Measurements from ENCODE around the gene PBRM1.

Gene PBRM1

GRCh38 chr3:52670621-52671521 is 14.8 kb downstream of the PBRM1 start:
- no peak for DNase-seq (ENCODE audit: low read depth in 3 of 3, low spot score in 1 of 3)

GRCh38 chr3:52663098-52663497 is 22.6 kb downstream of the PBRM1 start:
- DNase-seq (ENCODE audit: low read depth in 3 of 3, low spot score in 1 of 3): no peak

GRCh38 chr3:52660046-52660445 is 25.7 kb downstream of the PBRM1 start:
- no peak for DNase-seq (ENCODE audit: low read depth in 3 of 3, low spot score in 1 of 3)

GRCh38 chr3:52655895-52656294 is 29.8 kb downstream of the PBRM1 start:
- no peak for DNase-seq (ENCODE audit: low read depth in 3 of 3, low spot score in 1 of 3)

GRCh38 chr3:52651592-52651991 is 34.1 kb downstream of the PBRM1 start:
- DNase-seq (ENCODE audit: low read depth in 3 of 3, low spot score in 1 of 3): no peak

GRCh38 chr3:52650439-52650838 is 35.3 kb downstream of the PBRM1 start:
- DNase-seq (ENCODE audit: low read depth in 3 of 3, low spot score in 1 of 3): no peak

- no peak for DNase-seq (ENCODE audit: low read depth in 3 of 3, low spot score in 1 of 3)
These were observed 36.1 kb downstream of the PBRM1 start for GRCh38 chr3:52649461-52650210.

GRCh38 chr3:52645549-52645948 is 40.2 kb downstream of the PBRM1 start:
- DNase-seq (ENCODE audit: low read depth in 3 of 3, low spot score in 1 of 3): no peak

- DNase-seq (ENCODE audit: low read depth in 3 of 3, low spot score in 1 of 3): no peak
These were observed 49.0 kb downstream of the PBRM1 start for GRCh38 chr3:52636673-52637072.

GRCh38 chr3:52633786-52634185 is 51.9 kb downstream of the PBRM1 start:
- DNase-seq (ENCODE audit: low read depth in 3 of 3, low spot score in 1 of 3): no peak

- no peak for DNase-seq (ENCODE audit: low read depth in 3 of 3, low spot score in 1 of 3)
These were observed 60.7 kb downstream of the PBRM1 start for GRCh38 chr3:52625041-52625440.

- DNase-seq (ENCODE audit: low read depth in 3 of 3, low spot score in 1 of 3): no peak
These were observed 62.4 kb downstream of the PBRM1 start for GRCh38 chr3:52623234-52623792.

GRCh38 chr3:52620580-52620979 is 65.1 kb downstream of the PBRM1 start:
- DNase-seq (ENCODE audit: low read depth in 3 of 3, low spot score in 1 of 3): no peak

- no peak for DNase-seq (ENCODE audit: low read depth in 3 of 3, low spot score in 1 of 3)
These were observed 70.5 kb downstream of the PBRM1 start for GRCh38 chr3:52615166-52615565.

GRCh38 chr3:52614689-52615088 is 71.0 kb downstream of the PBRM1 start:
- no peak for DNase-seq (ENCODE audit: low read depth in 3 of 3, low spot score in 1 of 3)

- no peak for DNase-seq (ENCODE audit: low read depth in 3 of 3, low spot score in 1 of 3)
These were observed 76.3 kb downstream of the PBRM1 start for GRCh38 chr3:52609316-52609815.

GRCh38 chr3:52608337-52608736 is 77.4 kb downstream of the PBRM1 start:
- no peak for DNase-seq (ENCODE audit: low read depth in 3 of 3, low spot score in 1 of 3)

GRCh38 chr3:52606373-52607085 is 79.2 kb downstream of the PBRM1 start:
- no peak for DNase-seq (ENCODE audit: low read depth in 3 of 3, low spot score in 1 of 3)

GRCh38 chr3:52600258-52600657 is 85.5 kb downstream of the PBRM1 start:
- no peak for DNase-seq (ENCODE audit: low read depth in 3 of 3, low spot score in 1 of 3)

GRCh38 chr3:52596658-52597265 is 89.0 kb downstream of the PBRM1 start:
- no peak for DNase-seq (ENCODE audit: low read depth in 3 of 3, low spot score in 1 of 3)

- DNase-seq (ENCODE audit: low read depth in 3 of 3, low spot score in 1 of 3): no peak
These were observed 92.6 kb downstream of the PBRM1 start for GRCh38 chr3:52593103-52593502.
